Esophagus squamous epithelium (tissue), 5 donors: ENCODE results near the gene BEND7. TPM values are rescaled to one million over a fixed set of nuclear protein-coding genes. Genes with fewer than 3 reads are reported as not detected.

ENCODE experiments used
- DNase-seq: peaks from one replicate; lab custom pipeline; 2025; lab: John Stamatoyannopoulos, UW
- H3K27ac ChIP-seq, 4 donors: fragments of 200-600 bp; sonication (generic); one replicate each; pipeline ENCODE4 v1.5.1; 2016 to 2019; ENCODE audit warnings: mild to moderate bottlenecking in 1 of 4
- H3K27me3 ChIP-seq, 4 donors: fragments of 200-600 bp; sonication (generic); 1 replicate in 3 of 4; 2 replicates in 1 of 4; pipeline versions ENCODE4 v1.5.1 to v1.6.0; 2017 to 2021; ENCODE audit warnings: antibody characterized with exemption in 1 of 4
- H3K36me3 ChIP-seq, 3 donors: fragments of 200-600 bp; sonication (generic); one replicate each; pipeline ENCODE4 v1.5.1; 2016 to 2019
- H3K4me1 ChIP-seq, 3 donors: fragments of 200-600 bp; sonication (generic); one replicate each; pipeline ENCODE4 v1.5.1; 2017 to 2019
- H3K4me3 ChIP-seq, 4 donors: fragments of 200-600 bp; sonication (generic); 1 replicate in 3 of 4; 2 replicates in 1 of 4; pipeline ENCODE4 v1.5.1; 2016 to 2019; ENCODE audit warnings: mild to moderate bottlenecking in 2 of 4, moderate library complexity in 1 of 4
- H3K9me3 ChIP-seq, 3 donors: fragments of 200-600 bp; sonication (generic); one replicate each; pipeline ENCODE4 v1.5.1; 2016 to 2019
- CTCF ChIP-seq, 6 experiments: fragments of 450-650 bp in 4 of 6; fragments of 200-600 bp in 2 of 6; sonication (generic) in 2 of 6; IDR thresholded peaks; one replicate each; pipeline ENCODE4 v1.5.1; 2016 to 2019; ENCODE audit warnings: antibody characterized with exemption in 6 of 6, mild to moderate bottlenecking in 4 of 6, moderate library complexity in 4 of 6
- POLR2A ChIP-seq, 4 donors: fragments of 450-650 bp; IDR thresholded peaks; one replicate each; pipeline ENCODE4 v1.6.1; 2017; ENCODE audit warnings: antibody characterized with exemption in 4 of 4, mild to moderate bottlenecking in 4 of 4, moderate library complexity in 3 of 4
- WGBS, 2 donors: methylation state at CpG; one replicate each; pipeline ENCODE4 v1.1.5; 2018; 5-methylcytosine and 5-hydroxymethylcytosine counted together
- intact Hi-C: fragments of 100-400 bp; cut with DNase I; formaldehyde crosslinking; loops from one replicate; pipeline ENCODE4 v1.15.0; 2022
- total RNA-seq, 4 donors: library from RNA; depleted of rRNA; stranded (reverse); fragments of >200 nt; gene quantifications; one replicate each; pipeline ENCODE4 v1.1.0, GENCODE V29; 2016
- donor health status: DM: yes; HTN: yes; CAD: no.

The BEND7 gene
- total RNA-seq, 4 donors from 2014 or later, result 0.70 to 6.7 (median 2.8) TPM

GRCh38 chr10:13505052-13505680 is 23.6 kb downstream of the BEND7 start:
- Histone ChIP-seq H3K27ac (no peak overlapping the region), H3K4me1 (no peaks in the 10 kb centered on the region), H3K27me3 (no peaks in the 10 kb centered on the region), H3K9me3 (no peaks in the 10 kb centered on the region), H3K36me3 (peaks cover 0 to 2% (median 0%) of the 10 kb centered on the region in 3 donors), H3K4me3 (no peak overlapping the region)
- 86 to 87% methylated on average over 5 to 8 of the region's 12 CpGs for WGBS, 2 donors
- intact Hi-C loops, result no loop called here
- TF ChIP-seq CTCF (IDR thresholded peaks at IDR 0.05), result no peak
- no peak for TF ChIP-seq POLR2A (IDR thresholded peaks at IDR 0.05)
- DNase-seq, result no peak

DNA sequence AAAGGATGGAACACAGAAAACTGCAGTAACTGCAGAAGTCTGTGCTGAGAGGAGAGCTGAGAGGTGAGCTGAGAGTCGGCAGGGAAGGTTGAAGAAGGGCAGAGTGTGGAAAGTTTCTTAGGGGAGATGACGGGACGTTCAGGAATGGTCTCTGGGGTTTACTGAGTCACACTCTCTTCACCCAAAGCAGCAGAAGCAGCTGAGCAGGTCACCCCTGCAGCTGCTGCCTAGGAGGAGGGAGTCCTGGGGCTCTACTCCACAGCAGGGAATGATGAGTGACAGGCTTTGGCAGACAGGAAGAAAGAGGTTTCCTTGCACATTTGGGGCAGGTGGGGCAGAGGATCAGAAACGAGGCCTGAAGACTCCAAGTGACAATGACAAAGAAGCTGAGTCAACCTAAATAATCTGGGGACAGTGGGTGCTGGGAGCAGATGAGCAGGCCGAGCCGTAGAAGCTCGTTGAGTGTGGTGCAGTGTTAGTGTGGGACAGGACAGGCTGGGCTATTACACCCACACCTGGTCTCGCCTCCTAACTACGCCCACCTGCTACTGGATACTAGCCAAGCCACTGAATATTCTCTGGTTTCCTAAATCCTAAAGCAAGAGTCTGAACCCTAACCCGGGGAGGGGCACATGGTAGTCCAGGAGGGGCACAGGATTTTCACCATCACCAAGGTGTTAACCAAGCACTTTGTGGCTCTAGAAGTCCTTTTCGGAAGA is 24.9 kb downstream of the BEND7 start:
- Histone ChIP-seq H3K27me3 (no peaks in the 10 kb centered on the region), H3K36me3 (peaks cover 0 to 13% (median 0%) of the 10 kb centered on the region in 3 donors), H3K4me3 (no peak overlapping the region), H3K4me1 (no peaks in the 10 kb centered on the region), H3K27ac (no peak overlapping the region), H3K9me3 (no peaks in the 10 kb centered on the region)
- intact Hi-C loops, result no loop called here
- DNase-seq, result no peak
- 72 to 77% methylated on average over 9 to 11 of the region's 11 CpGs for WGBS, 2 donors
- TF ChIP-seq CTCF (IDR thresholded peaks at IDR 0.05) (no peak), POLR2A (IDR thresholded peaks at IDR 0.05) (no peak)

DNA sequence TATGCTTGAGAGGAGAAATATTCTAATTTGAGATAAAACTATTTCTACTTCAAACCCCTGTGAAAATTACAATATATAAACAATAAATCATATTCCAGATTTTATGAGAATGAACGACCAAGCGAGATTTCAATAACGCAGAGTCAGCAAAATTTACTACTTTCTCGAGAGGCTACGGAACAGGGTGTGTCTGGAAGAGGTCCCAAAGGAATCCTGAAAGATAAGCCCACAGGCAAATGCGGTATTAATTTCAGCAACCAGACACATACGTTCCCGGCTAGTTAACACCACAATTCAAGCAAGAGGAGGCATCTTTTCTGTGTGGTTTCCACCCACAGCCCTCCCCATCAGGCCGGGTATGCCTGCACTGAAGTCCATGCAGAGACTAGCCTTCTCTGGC is 26.4 kb downstream of the BEND7 start:
- DNase-seq, result no peak
- no peaks in the 10 kb centered on the region for H3K4me1 ChIP-seq
- no peaks in the 10 kb centered on the region for H3K27me3 ChIP-seq
- H3K27ac ChIP-seq, result no peak overlapping the region
- intact Hi-C loops, result no loop called here
- no peak overlapping the region for H3K4me3 ChIP-seq
- TF ChIP-seq POLR2A (IDR thresholded peaks at IDR 0.05), result no peak
- no peak for TF ChIP-seq CTCF (IDR thresholded peaks at IDR 0.05)
- H3K9me3 ChIP-seq, result no peaks in the 10 kb centered on the region
- 71 to 79% methylated on average over 8 of the region's 9 CpGs for WGBS, 2 donors
- H3K36me3 ChIP-seq, result peaks cover 0 to 13% (median 0%) of the 10 kb centered on the region in 3 donors

GRCh38 chr10:13500201-13500600 is 28.6 kb downstream of the BEND7 start:
- Histone ChIP-seq H3K27ac (no peak overlapping the region), H3K27me3 (no peaks in the 10 kb centered on the region), H3K9me3 (no peaks in the 10 kb centered on the region), H3K4me3 (no peak overlapping the region), H3K36me3 (peaks cover 0 to 20% (median 0%) of the 10 kb centered on the region in 3 donors), H3K4me1 (no peaks in the 10 kb centered on the region)
- no peak for TF ChIP-seq CTCF (IDR thresholded peaks at IDR 0.05)
- TF ChIP-seq POLR2A (IDR thresholded peaks at IDR 0.05), result no peak
- intact Hi-C loops, result no loop called here
- DNase-seq, result no peak
- WGBS, 2 donors, result 91 to 95% methylated on average over 9 of the region's 9 CpGs

- Histone ChIP-seq H3K27me3 (no peaks in the 10 kb centered on the region), H3K4me3 (no peak overlapping the region), H3K36me3 (peaks cover 0 to 20% (median 0%) of the 10 kb centered on the region in 3 donors), H3K9me3 (no peaks in the 10 kb centered on the region), H3K27ac (no peak overlapping the region), H3K4me1 (no peaks in the 10 kb centered on the region)
- WGBS, 2 donors, result 94% methylated on average over 5 of the region's 5 CpGs
- DNase-seq, result no peak
- TF ChIP-seq CTCF (IDR thresholded peaks at IDR 0.05) (no peak), POLR2A (IDR thresholded peaks at IDR 0.05) (no peak)
- intact Hi-C loops, result no loop called here
Measured at GRCh38 chr10:13499150-13499549, 29.7 kb downstream of the BEND7 start.
